Measurements from ENCODE around the gene LRRN2. TPM values are rescaled to one million over a fixed set of nuclear protein-coding genes. Genes with fewer than 3 reads are reported as not detected.

Gene LRRN2
- total and polyA plus RNA-seq, 9 of the 15 experiments (the other 6 are each of a cell fraction or from before 2014, with no cell fraction given) = 0.05 TPM; not detected in 8

DNA sequence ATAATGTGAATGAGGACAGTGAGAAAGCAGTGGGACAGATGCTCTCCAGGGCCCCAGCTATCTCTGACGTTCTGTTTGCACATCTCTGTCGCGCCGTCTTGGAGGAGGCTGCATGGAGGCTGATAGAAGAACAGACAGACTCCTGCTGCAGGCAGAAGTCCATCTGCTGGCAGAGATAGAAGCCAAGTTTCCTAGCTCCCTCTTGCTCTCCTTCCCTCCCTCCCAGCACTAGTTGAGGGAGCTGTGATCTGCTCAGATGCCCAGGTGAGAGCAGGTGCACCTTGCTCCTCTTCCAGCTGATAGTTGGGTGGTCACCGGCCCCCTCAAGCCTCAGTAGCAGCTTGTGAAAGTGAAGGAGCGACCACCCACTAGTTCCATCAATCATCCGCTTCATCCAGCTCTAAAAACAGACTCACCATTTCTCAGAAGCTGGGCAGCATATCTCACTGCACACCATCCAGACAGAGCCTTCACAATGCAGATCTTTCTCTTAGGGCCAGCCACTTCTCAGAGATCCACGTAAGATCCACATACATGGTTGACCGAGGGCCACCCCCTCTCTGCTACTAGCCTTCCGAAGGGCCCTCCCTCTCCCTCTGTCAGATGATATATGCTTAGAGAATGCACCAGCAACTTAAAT, 12.9 kb downstream of the LRRN2 start (continued):
- TF ChIP-seq, protein P1, sequence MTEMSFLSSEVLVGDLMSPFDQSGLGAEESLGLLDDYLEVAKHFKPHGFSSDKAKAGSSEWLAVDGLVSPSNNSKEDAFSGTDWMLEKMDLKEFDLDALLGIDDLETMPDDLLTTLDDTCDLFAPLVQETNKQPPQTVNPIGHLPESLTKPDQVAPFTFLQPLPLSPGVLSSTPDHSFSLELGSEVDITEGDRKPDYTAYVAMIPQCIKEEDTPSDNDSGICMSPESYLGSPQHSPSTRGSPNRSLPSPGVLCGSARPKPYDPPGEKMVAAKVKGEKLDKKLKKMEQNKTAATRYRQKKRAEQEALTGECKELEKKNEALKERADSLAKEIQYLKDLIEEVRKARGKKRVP (CRISPR knock-in tag; IDR thresholded peaks at IDR 0.05) = peak; percentile 82
- TF ChIP-seq TRIM24 (IDR thresholded peaks at IDR 0.05) (peak; percentile 99), TEAD2 (tag; IDR thresholded peaks at IDR 0.05) (no peak), HNRNPL (IDR thresholded peaks at IDR 0.05; ENCODE audit: low read depth, low read length) (no peak), RNF2 (IDR thresholded peaks at IDR 0.05) (peak; percentile 90), MTA1 (IDR thresholded peaks at IDR 0.05; ENCODE audit: borderline replicate concordance) (peak; percentile 73; the same call in 1 of the 2 replicates), ETV5 (CRISPR knock-in tag; IDR thresholded peaks at IDR 0.05; ENCODE audit: low read depth) (peak; percentile 56; the same call in 1 of the 2 replicates), FOXP1 (CRISPR knock-in tag; IDR thresholded peaks at IDR 0.05) (0 out of 2 replicates have a peak, but pooled peaks have one; percentile 4), ZKSCAN8 (CRISPR knock-in tag; IDR thresholded peaks at IDR 0.05) (peak; percentile 89), SREBF1 (IDR thresholded peaks at IDR 0.05; ENCODE audit: borderline replicate concordance, low read depth, low read length) (no peak), MTA2 (IDR thresholded peaks at IDR 0.05; ENCODE audit: low read depth) (peak; percentile 99), ZSCAN29 (IDR thresholded peaks at IDR 0.05) (0 out of 2 replicates have a peak, but pooled peaks have one; percentile 11), CXXC5 (CRISPR knock-in tag; IDR thresholded peaks at IDR 0.05) (peak; percentile 100)
- TF ChIP-seq, protein P2, sequence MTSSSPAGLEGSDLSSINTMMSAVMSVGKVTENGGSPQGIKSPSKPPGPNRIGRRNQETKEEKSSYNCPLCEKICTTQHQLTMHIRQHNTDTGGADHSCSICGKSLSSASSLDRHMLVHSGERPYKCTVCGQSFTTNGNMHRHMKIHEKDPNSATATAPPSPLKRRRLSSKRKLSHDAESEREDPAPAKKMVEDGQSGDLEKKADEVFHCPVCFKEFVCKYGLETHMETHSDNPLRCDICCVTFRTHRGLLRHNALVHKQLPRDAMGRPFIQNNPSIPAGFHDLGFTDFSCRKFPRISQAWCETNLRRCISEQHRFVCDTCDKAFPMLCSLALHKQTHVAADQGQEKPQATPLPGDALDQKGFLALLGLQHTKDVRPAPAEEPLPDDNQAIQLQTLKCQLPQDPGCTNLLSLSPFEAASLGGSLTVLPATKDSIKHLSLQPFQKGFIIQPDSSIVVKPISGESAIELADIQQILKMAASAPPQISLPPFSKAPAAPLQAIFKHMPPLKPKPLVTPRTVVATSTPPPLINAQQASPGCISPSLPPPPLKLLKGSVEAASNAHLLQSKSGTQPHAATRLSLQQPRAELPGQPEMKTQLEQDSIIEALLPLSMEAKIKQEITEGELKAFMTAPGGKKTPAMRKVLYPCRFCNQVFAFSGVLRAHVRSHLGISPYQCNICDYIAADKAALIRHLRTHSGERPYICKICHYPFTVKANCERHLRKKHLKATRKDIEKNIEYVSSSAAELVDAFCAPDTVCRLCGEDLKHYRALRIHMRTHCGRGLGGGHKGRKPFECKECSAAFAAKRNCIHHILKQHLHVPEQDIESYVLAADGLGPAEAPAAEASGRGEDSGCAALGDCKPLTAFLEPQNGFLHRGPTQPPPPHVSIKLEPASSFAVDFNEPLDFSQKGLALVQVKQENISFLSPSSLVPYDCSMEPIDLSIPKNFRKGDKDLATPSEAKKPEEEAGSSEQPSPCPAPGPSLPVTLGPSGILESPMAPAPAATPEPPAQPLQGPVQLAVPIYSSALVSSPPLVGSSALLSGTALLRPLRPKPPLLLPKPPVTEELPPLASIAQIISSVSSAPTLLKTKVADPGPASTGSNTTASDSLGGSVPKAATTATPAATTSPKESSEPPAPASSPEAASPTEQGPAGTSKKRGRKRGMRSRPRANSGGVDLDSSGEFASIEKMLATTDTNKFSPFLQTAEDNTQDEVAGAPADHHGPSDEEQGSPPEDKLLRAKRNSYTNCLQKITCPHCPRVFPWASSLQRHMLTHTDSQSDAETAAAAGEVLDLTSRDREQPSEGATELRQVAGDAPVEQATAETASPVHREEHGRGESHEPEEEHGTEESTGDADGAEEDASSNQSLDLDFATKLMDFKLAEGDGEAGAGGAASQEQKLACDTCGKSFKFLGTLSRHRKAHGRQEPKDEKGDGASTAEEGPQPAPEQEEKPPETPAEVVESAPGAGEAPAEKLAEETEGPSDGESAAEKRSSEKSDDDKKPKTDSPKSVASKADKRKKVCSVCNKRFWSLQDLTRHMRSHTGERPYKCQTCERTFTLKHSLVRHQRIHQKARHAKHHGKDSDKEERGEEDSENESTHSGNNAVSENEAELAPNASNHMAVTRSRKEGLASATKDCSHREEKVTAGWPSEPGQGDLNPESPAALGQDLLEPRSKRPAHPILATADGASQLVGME (CRISPR knock-in tag; IDR thresholded peaks at IDR 0.05) = peak; percentile 93

Measured in K562 (cell line).